Keratinocyte (primary cell): ENCODE results near the gene APRT. TPM values are rescaled to one million over a fixed set of nuclear protein-coding genes. Genes with fewer than 3 reads are reported as not detected.
"Not testable (repeated sequence)": the region's sequence is repeated elsewhere in the genome, so short reads cannot be mapped to it uniquely, and the experiment has no call there.

Source experiments
- DNase-seq: peaks from one replicate; pipeline ENCODE4 v3.0.0-alpha.2; 2011; ENCODE audit warnings: low read depth, missing footprints, low spot score
- FAIRE-seq: peaks from 2 replicates; lab custom pipeline; 2011; peaks lifted over from hg19 to GRCh38; lab: Jason Lieb, UNC
- H2AFZ ChIP-seq: 2 replicates; pipeline ENCODE4 v1.6.0; 2012; ENCODE audit warnings: low read length, control low read depth, inconsistent platforms; ENCODE audit not compliant: control insufficient read depth
- H3K27ac ChIP-seq: 2 replicates; pipeline ENCODE4 v1.5.1; 2011; ENCODE audit warnings: low read length; ENCODE audit not compliant: control insufficient read depth, insufficient read depth
- H3K27me3 ChIP-seq: 3 replicates; pipeline ENCODE4 v1.6.0; 2011; ENCODE audit warnings: low read length; ENCODE audit not compliant: control insufficient read depth, insufficient read depth; ENCODE audit errors: extremely low read depth
- H3K36me3 ChIP-seq, 2 experiments: 2 replicates in 1 of 2; 3 replicates in 1 of 2; pipeline ENCODE4 v1.5.1; 2011; ENCODE audit warnings: low read length in 2 of 2, mild to moderate bottlenecking in 1 of 2; ENCODE audit not compliant: control insufficient read depth in 2 of 2, insufficient read depth in 2 of 2; ENCODE audit errors: extremely low read depth in 1 of 2
- H3K4me1 ChIP-seq: 3 replicates; pipeline ENCODE4 v1.5.1; 2011; ENCODE audit warnings: low read length; ENCODE audit not compliant: control insufficient read depth, insufficient read depth; ENCODE audit errors: extremely low read depth
- H3K4me2 ChIP-seq: 3 replicates; pipeline ENCODE4 v1.6.0; 2011; ENCODE audit warnings: low read depth, low read length; ENCODE audit not compliant: control insufficient read depth, insufficient read depth; ENCODE audit errors: extremely low read depth
- H3K4me3 ChIP-seq, 3 experiments: fragments of 200-600 bp in 1 of 3; sonication (generic) in 1 of 3; 2 replicates in 2 of 3; 3 replicates in 1 of 3; pipeline ENCODE4 v1.5.1; 2011 to 2016; ENCODE audit warnings: low read length in 3 of 3, mild to moderate bottlenecking in 3 of 3, control low read depth in 2 of 3, inconsistent platforms in 1 of 3, low read depth in 1 of 3, mixed read lengths in 1 of 3, mixed run types in 1 of 3, moderate library complexity in 1 of 3; ENCODE audit not compliant: control insufficient read depth in 2 of 3, insufficient read depth in 2 of 3; ENCODE audit errors: extremely low read depth in 1 of 3
- H3K79me2 ChIP-seq: 2 replicates; pipeline ENCODE4 v1.6.0; 2012; ENCODE audit warnings: low read length; ENCODE audit not compliant: control insufficient read depth, insufficient read depth
- H3K9ac ChIP-seq: 3 replicates; pipeline ENCODE4 v1.6.0; 2011; ENCODE audit warnings: low read length; ENCODE audit not compliant: control insufficient read depth, insufficient read depth; ENCODE audit errors: extremely low read depth
- H3K9me1 ChIP-seq: 3 replicates; pipeline ENCODE4 v1.6.0; 2011; ENCODE audit warnings: low read length; ENCODE audit not compliant: control insufficient read depth, insufficient read depth; ENCODE audit errors: extremely low read depth
- H3K9me3 ChIP-seq: 2 replicates; pipeline ENCODE4 v1.5.1; 2012; ENCODE audit warnings: low read depth, low read length; ENCODE audit not compliant: control insufficient read depth
- H4K20me1 ChIP-seq: 3 replicates; pipeline ENCODE4 v1.6.0; 2011; ENCODE audit warnings: low read length; ENCODE audit not compliant: control insufficient read depth, insufficient read depth; ENCODE audit errors: extremely low read depth
- EZH2 ChIP-seq: IDR thresholded peaks from one replicate; pipeline ENCODE4 v1.6.1; 2012; ENCODE audit warnings: inconsistent platforms, mild to moderate bottlenecking, low read length, moderate library complexity
- dilution Hi-C: fragments of 300-500 bp; cut with MboI; formaldehyde crosslinking; loops from one replicate; pipeline ENCODE4 v1.7.0; 2020; ENCODE audit warnings: low sequenced_read_pairs; ENCODE audit not compliant: extremely low pct_ligation_motif_present
- polyA plus RNA-seq, 5 experiments: library from polyadenylated mRNA; depleted of rRNA in 3 of 5; stranded (reverse) in 3 of 5; stranded (forward) in 1 of 5; unstranded in 1 of 5; fragments of >200 nt; gene quantifications; 1 replicate in 1 of 5; 2 replicates in 3 of 5; 3 replicates in 1 of 5; pipeline versions ENCODE4 v1.2.1 to v1.2.3, GENCODE V29; 2011 to 2012; ENCODE audit warnings: missing spikeins in 2 of 5, low read depth in 1 of 5, low replicate concordance in 1 of 5
- TF ChIP-seq, protein P1 (sequence below), 3 experiments: IDR thresholded peaks in 1 of 3; conservative IDR thresholded peaks in 1 of 3; optimal IDR thresholded peaks in 1 of 3; 2 replicates in 2 of 3; 3 replicates in 1 of 3; pipeline versions ENCODE3 to v1.5.1; 2011; ENCODE audit warnings: low read length in 3 of 3, mild to moderate bottlenecking in 3 of 3, moderate library complexity in 2 of 3, control low read depth in 1 of 3, inconsistent platforms in 1 of 3; ENCODE audit not compliant: insufficient read depth in 2 of 3; ENCODE audit errors: extremely low read depth in 1 of 3

Gene APRT
- polyA plus RNA-seq, 1 donor (not counting 4 experiments of a cell fraction or from before 2014, with no cell fraction given): 106 TPM

GRCh38 chr16:88825146-88825545 is 13.4 kb upstream of the APRT start:
- no peak overlapping the region for H2AFZ ChIP-seq
- H3K36me3 ChIP-seq: peaks cover 0 to 9% of the 10 kb centered on the region in 2 experiments
- no peak for FAIRE-seq

GRCh38 chr16:88824256-88825077 is 12.7 kb upstream of the APRT start:
- Histone ChIP-seq H3K36me3 (peaks cover 0 to 9% of the 10 kb centered on the region in 2 experiments), H3K27ac (no peak overlapping the region), H3K79me2 (no peaks in the 10 kb centered on the region), H3K4me3 (no peak overlapping the region), H4K20me1 (no peaks in the 10 kb centered on the region), H2AFZ (no peak overlapping the region), H3K4me1 (peaks cover 3% of the 10 kb centered on the region), H3K9ac (no peak overlapping the region), H3K4me2 (no peak overlapping the region), H3K9me1 (no peaks in the 10 kb centered on the region), H3K9me3 (no peaks in the 10 kb centered on the region), H3K27me3 (no peaks in the 10 kb centered on the region)
- DNase-seq: no peak
- dilution Hi-C loops: no loop called here
- FAIRE-seq: no peak
- TF ChIP-seq EZH2: no peak
- TF ChIP-seq, protein P1, sequence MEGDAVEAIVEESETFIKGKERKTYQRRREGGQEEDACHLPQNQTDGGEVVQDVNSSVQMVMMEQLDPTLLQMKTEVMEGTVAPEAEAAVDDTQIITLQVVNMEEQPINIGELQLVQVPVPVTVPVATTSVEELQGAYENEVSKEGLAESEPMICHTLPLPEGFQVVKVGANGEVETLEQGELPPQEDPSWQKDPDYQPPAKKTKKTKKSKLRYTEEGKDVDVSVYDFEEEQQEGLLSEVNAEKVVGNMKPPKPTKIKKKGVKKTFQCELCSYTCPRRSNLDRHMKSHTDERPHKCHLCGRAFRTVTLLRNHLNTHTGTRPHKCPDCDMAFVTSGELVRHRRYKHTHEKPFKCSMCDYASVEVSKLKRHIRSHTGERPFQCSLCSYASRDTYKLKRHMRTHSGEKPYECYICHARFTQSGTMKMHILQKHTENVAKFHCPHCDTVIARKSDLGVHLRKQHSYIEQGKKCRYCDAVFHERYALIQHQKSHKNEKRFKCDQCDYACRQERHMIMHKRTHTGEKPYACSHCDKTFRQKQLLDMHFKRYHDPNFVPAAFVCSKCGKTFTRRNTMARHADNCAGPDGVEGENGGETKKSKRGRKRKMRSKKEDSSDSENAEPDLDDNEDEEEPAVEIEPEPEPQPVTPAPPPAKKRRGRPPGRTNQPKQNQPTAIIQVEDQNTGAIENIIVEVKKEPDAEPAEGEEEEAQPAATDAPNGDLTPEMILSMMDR (optimal IDR thresholded peaks at IDR 0.05 in 1 of 3, IDR thresholded peaks at IDR 0.05 in 1 of 3, conservative IDR thresholded peaks at IDR 0.05 in 1 of 3; ENCODE audit: extremely low read depth in 1 of 3, insufficient read depth in 2 of 3, low read length in 3 of 3): no peak

More at GRCh38 chr16:88825146-88825545, 13.4 kb upstream of the APRT start:
- no peaks in the 10 kb centered on the region for H4K20me1 ChIP-seq
- peaks cover 3% of the 10 kb centered on the region for H3K4me1 ChIP-seq
- H3K4me3 ChIP-seq: no peak overlapping the region
- no peaks in the 10 kb centered on the region for H3K9me1 ChIP-seq
- H3K27me3 ChIP-seq: no peaks in the 10 kb centered on the region
- H3K4me2 ChIP-seq: no peak overlapping the region
- no peak for TF ChIP-seq EZH2
- TF ChIP-seq, protein P1 (optimal IDR thresholded peaks at IDR 0.05 in 1 of 3, IDR thresholded peaks at IDR 0.05 in 1 of 3, conservative IDR thresholded peaks at IDR 0.05 in 1 of 3; ENCODE audit: extremely low read depth in 1 of 3, insufficient read depth in 2 of 3, low read length in 3 of 3): no peak
- DNase-seq: no peak
- H3K9ac ChIP-seq: no peak overlapping the region
- dilution Hi-C loops: no loop called here
- no peak overlapping the region for H3K27ac ChIP-seq
- H3K79me2 ChIP-seq: no peaks in the 10 kb centered on the region
- no peaks in the 10 kb centered on the region for H3K9me3 ChIP-seq

- DNase-seq, H3K4me2 ChIP-seq, H3K9me3 ChIP-seq, H3K4me1 ChIP-seq, H3K9me1 ChIP-seq, H3K36me3 ChIP-seq, H3K27ac ChIP-seq, H3K9ac ChIP-seq, H3K4me3 ChIP-seq, dilution Hi-C loops, H2AFZ ChIP-seq, H3K79me2 ChIP-seq, FAIRE-seq, H3K27me3 ChIP-seq, H4K20me1 ChIP-seq: not testable (repeated sequence)
Measured at GRCh38 chr16:88823646-88824045, 11.9 kb upstream of the APRT start.
